ENCODE results near the gene CD63. TPM values are rescaled to one million over a fixed set of nuclear protein-coding genes. Genes with fewer than 3 reads are reported as not detected.

CD63 gene
- total RNA-seq, 1 experiment from 2014 or later, result 880 TPM

DNA sequence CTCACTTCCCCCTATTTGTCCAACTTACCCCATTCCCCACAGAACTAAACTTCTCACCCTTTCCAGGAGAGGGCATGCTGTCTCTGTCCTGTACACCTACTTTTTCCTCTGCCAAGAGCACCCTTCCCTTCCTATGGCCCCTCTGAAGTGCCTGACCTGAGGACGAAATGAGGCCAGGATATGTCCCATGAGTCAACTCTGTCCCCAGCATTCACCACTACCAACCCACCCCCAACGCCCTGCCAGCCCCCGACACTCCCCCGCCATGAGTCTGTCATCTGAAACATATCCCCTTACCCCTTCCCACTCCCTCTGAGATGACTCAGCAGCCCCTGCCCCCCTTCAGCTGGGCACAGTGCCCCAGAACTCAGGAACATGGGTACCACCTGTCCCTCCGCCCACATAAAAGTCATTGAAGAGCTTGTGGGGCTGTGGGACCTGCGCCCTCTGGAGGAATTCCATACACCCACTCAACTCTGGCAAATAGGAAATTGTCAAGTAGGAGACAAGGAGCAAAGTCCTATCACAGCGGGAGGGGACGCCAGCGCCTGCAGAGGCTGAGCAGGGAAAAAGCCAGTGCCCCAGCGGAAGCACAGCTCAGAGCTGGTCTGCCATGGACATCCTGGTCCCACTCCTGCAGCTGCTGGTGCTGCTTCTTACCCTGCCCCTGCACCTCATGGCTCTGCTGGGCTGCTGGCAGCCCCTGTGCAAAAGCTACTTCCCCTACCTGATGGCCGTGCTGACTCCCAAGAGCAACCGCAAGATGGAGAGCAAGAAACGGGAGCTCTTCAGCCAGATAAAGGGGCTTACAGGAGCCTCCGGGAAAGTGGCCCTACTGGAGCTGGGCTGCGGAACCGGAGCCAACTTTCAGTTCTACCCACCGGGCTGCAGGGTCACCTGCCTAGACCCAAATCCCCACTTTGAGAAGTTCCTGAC lies 47.4 kb downstream of the CD63 start:
- no TSS peak for BruUV-seq (replicated peaks)
- intact Hi-C loops (cut with micrococcal nuclease; ENCODE audit: unreplicated experiment), result loop anchor here (1.0 to 5.0 kb wide), 3 partner anchors 23 to 56 kb away; partner anchors contain the start of gene RDH5
- TF ChIP-seq CTCF (IDR thresholded peaks at IDR 0.05; ENCODE audit: unreplicated experiment), result peak; percentile 55
- no peaks in the 10 kb centered on the region for H3K27me3 Mint-ChIP-seq (ENCODE audit: unreplicated experiment)
- peaks cover 30% of the 10 kb centered on the region for H3K36me3 Mint-ChIP-seq (ENCODE audit: insufficient read depth, unreplicated experiment)
- peak; percentile 87 for DNase-seq
- H3K4me1 Mint-ChIP-seq (ENCODE audit: low read depth, unreplicated experiment), result peaks cover 30% of the 10 kb centered on the region
- CTCF ChIA-PET, result interaction anchor here (0.6 to 2.7 kb wide), 24 partner anchors 8 to 844 kb away, joined by 3 to 76 read pairs (median 4); partner anchors contain the start of genes BLOC1S1, CD63, DNAJC14 and ERBB3
- peak overlapping the region; percentile 87 for H3K4me3 Mint-ChIP-seq (ENCODE audit: low read depth, unreplicated experiment)
- H3K9me3 Mint-ChIP-seq (ENCODE audit: low read depth, unreplicated experiment), result no peaks in the 10 kb centered on the region
- H3K27ac Mint-ChIP-seq (ENCODE audit: unreplicated experiment), result peak overlapping the region; percentile 68

DNA sequence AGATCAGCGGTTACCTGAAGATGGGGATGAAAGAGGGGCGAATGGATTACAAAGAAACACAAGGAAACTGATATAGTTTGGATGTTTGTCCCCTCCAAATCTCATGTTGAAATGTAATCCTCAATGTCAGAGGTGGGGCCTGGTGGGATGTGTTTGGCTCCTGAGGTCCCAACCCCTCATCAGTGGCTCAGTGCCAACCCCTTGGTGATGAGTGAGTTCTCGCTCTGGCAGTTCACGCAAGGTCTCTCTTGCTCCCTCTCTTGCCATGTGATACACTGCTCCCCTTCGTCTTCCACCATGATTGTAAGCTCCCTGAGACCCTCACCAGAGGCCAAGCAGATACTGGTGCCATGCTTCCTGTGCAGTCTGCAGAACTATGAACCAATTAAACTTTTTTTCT lies 49.1 kb downstream of the CD63 start:
- no peak for DNase-seq
- Mint-ChIP-seq H3K27me3 (ENCODE audit: unreplicated experiment) (no peaks in the 10 kb centered on the region), H3K4me3 (ENCODE audit: low read depth, unreplicated experiment) (no peak overlapping the region), H3K9me3 (ENCODE audit: low read depth, unreplicated experiment) (no peaks in the 10 kb centered on the region), H3K36me3 (ENCODE audit: insufficient read depth, unreplicated experiment) (peaks cover 25% of the 10 kb centered on the region), H3K4me1 (ENCODE audit: low read depth, unreplicated experiment) (peaks cover 30% of the 10 kb centered on the region), H3K27ac (ENCODE audit: unreplicated experiment) (no peak overlapping the region)
- CTCF ChIA-PET, result no interaction called here
- intact Hi-C loops (cut with micrococcal nuclease; ENCODE audit: unreplicated experiment), result loop anchor here (2.0 to 5.0 kb wide), 2 partner anchors 21 to 58 kb away; no protein-coding TSS in a partner anchor
- no peak for TF ChIP-seq CTCF (IDR thresholded peaks at IDR 0.05; ENCODE audit: unreplicated experiment)
- no TSS peak for BruUV-seq (replicated peaks)

DNA sequence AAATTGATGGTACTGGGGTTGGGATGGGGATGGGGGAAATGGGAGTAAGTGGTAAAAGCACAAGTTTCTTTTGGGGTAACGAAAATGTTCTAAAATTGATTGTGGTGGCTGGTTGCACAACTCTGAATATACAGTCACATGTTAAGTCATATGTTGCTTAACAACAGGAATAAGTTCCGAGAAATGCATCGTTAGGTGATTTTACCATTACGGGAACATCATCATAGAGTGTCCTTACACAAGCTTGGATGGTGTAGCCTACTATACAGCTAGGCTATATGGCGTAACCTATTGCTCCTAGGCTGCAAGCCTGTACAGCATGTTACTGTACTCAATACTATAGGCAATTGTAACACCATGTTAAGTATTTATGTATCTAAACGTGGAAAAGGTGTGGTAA lies 52.1 kb downstream of the CD63 start:
- H3K4me1 Mint-ChIP-seq (ENCODE audit: low read depth, unreplicated experiment), result peaks cover 20% of the 10 kb centered on the region

GRCh38 chr12:55675666-55676065 lies 53.1 kb downstream of the CD63 start:
- no peak for TF ChIP-seq CTCF (IDR thresholded peaks at IDR 0.05; ENCODE audit: unreplicated experiment)
- peaks cover 12% of the 10 kb centered on the region for H3K27me3 Mint-ChIP-seq (ENCODE audit: unreplicated experiment)
- peaks cover 5% of the 10 kb centered on the region for H3K36me3 Mint-ChIP-seq (ENCODE audit: insufficient read depth, unreplicated experiment)
- intact Hi-C loops (cut with micrococcal nuclease; ENCODE audit: unreplicated experiment), result no loop called here
- H3K4me1 Mint-ChIP-seq (ENCODE audit: low read depth, unreplicated experiment), result peaks cover 10% of the 10 kb centered on the region
- H3K27ac Mint-ChIP-seq (ENCODE audit: unreplicated experiment), result no peak overlapping the region
- no peaks in the 10 kb centered on the region for H3K9me3 Mint-ChIP-seq (ENCODE audit: low read depth, unreplicated experiment)
- no TSS peak for BruUV-seq (replicated peaks)
- DNase-seq, result no peak
- no peak overlapping the region for H3K4me3 Mint-ChIP-seq (ENCODE audit: low read depth, unreplicated experiment)
- CTCF ChIA-PET, result interaction anchor here (0.9 kb wide), 1 partner anchor 63 kb away, joined by 3 read pairs; no protein-coding TSS in a partner anchor

More for the DNA sequence above, 52.1 kb downstream of the CD63 start:
- CTCF ChIA-PET, result interaction anchor here (0.9 kb wide), 2 partner anchors 44 to 62 kb away, joined by 3 to 4 read pairs; partner anchors contain the start of gene RDH5
- H3K36me3 Mint-ChIP-seq (ENCODE audit: insufficient read depth, unreplicated experiment), result peaks cover 11% of the 10 kb centered on the region
- no peak for DNase-seq
- no TSS peak for BruUV-seq (replicated peaks)
- intact Hi-C loops (cut with micrococcal nuclease; ENCODE audit: unreplicated experiment), result no loop called here
- H3K27ac Mint-ChIP-seq (ENCODE audit: unreplicated experiment), result no peak overlapping the region
- no peak for TF ChIP-seq CTCF (IDR thresholded peaks at IDR 0.05; ENCODE audit: unreplicated experiment)
- H3K9me3 Mint-ChIP-seq (ENCODE audit: low read depth, unreplicated experiment), result no peaks in the 10 kb centered on the region
- peaks cover 12% of the 10 kb centered on the region for H3K27me3 Mint-ChIP-seq (ENCODE audit: unreplicated experiment)
- H3K4me3 Mint-ChIP-seq (ENCODE audit: low read depth, unreplicated experiment), result no peak overlapping the region

Other genes with a start within 250 kb of the CD63 start
- gene OR6C68, start 236.6 kb downstream of the CD63 start, total RNA-seq (2022), result not detected in 2 replicates
- not detected in 2 replicates for gene OR6C4, start 179.4 kb downstream of the CD63 start, total RNA-seq (2022)
- not detected in 2 replicates for gene OR2AP1, start 156.5 kb downstream of the CD63 start, total RNA-seq (2022)
- not detected in 2 replicates for gene OR10P1, start 92.1 kb downstream of the CD63 start, total RNA-seq (2022)
- 5.9 and 6.3 TPM in 2 replicates for gene ITGA7, start 21.1 kb downstream of the CD63 start, total RNA-seq (2022)
- 71.0 and 89.4 TPM in 2 replicates for gene BLOC1S1, start 13.0 kb downstream of the CD63 start, total RNA-seq (2022)
- 11.0 and 11.2 TPM in 2 replicates for gene RDH5, start 8.6 kb downstream of the CD63 start, total RNA-seq (2022)
- gene GDF11, start 14.1 kb upstream of the CD63 start, total RNA-seq (2022), result 5.3 and 6.7 TPM in 2 replicates
- 64.4 and 73.8 TPM in 2 replicates for gene SARNP, start 88.7 kb upstream of the CD63 start, total RNA-seq (2022)
- gene ORMDL2, start 89.0 kb upstream of the CD63 start, total RNA-seq (2022), result 93.6 and 95.4 TPM in 2 replicates
- gene DNAJC14, start 100.6 kb upstream of the CD63 start, total RNA-seq (2022), result 39.0 and 44.3 TPM in 2 replicates
- not detected in 2 replicates for gene MMP19, start 113.9 kb upstream of the CD63 start, total RNA-seq (2022)
- gene PYM1, start 198.9 kb upstream of the CD63 start, total RNA-seq (2022), result 33.6 and 35.4 TPM in 2 replicates
- 50.3 and 51.2 TPM in 2 replicates for gene DGKA, start 202.2 kb upstream of the CD63 start, total RNA-seq (2022)
- 1.6 and 2.1 TPM in 2 replicates for gene PMEL, start 237.0 kb upstream of the CD63 start, total RNA-seq (2022)
- gene CDK2, start 237.8 kb upstream of the CD63 start, total RNA-seq (2022), result 68.9 and 76.4 TPM in 2 replicates
- 84.7 and 91.6 TPM in 2 replicates for gene RAB5B, start 245.1 kb upstream of the CD63 start, total RNA-seq (2022)